Measurements from ENCODE around the gene ANKRD33. TPM values are rescaled to one million over a fixed set of nuclear protein-coding genes. Genes with fewer than 3 reads are reported as not detected.

ANKRD33 gene
- total RNA-seq, 5 donors from 2014 or later (not counting 1 experiment from before 2014, with no cell fraction given): not detected

GRCh38 chr12:51845482-51845881 lies 42.4 kb upstream of the ANKRD33 start:
- no peaks in the 10 kb centered on the region for H3K36me3 Mint-ChIP-seq
- H3K27ac Mint-ChIP-seq: no peak overlapping the region
- no peaks in the 10 kb centered on the region for H3K9me3 ChIP-seq
- peaks cover 4 to 85% of the 10 kb centered on the region in 2 experiments for H3K27me3 ChIP-seq (replicated peaks in 1 of 2; ENCODE audit: control insufficient read depth in 2 of 2, extremely low read depth in 1 of 2, insufficient read depth in 2 of 2, low read length in 1 of 2)
- H3K36me3 ChIP-seq (ENCODE audit: control insufficient read depth in 2 of 2, extremely low read depth in 1 of 2, insufficient read depth in 1 of 2, low read length in 1 of 2): no peaks in the 10 kb centered on the region
- H3K4me3 ChIP-seq (ENCODE audit: control insufficient read depth in 1 of 2, extremely low read depth in 1 of 2, low read length in 1 of 2): no peak overlapping the region
- 80% methylated on average over 7 of the region's 7 CpGs for WGBS (ENCODE audit: insufficient coverage)
- H3K4me3 Mint-ChIP-seq: peak overlapping the region in 1 of 3 donors; percentile 73
- peaks cover 10 to 17% (median 12%) of the 10 kb centered on the region in 3 donors for H3K4me1 Mint-ChIP-seq
- H3K9me3 Mint-ChIP-seq: no peaks in the 10 kb centered on the region
- H3K27ac ChIP-seq (ENCODE audit: low read length): no peak overlapping the region
- peaks cover 5 to 27% of the 10 kb centered on the region in 2 experiments for H3K4me1 ChIP-seq (ENCODE audit: control insufficient read depth in 1 of 2, extremely low read depth in 1 of 2, insufficient read depth in 2 of 2, low read length in 2 of 2)
- no peak for ATAC-seq (replicated peaks in 1 of 4)
- ChIA-PET CTCF (no interaction called here), POLR2A (no interaction called here)
- peaks cover 34 to 65% of the 10 kb centered on the region in 2 donors for H3K27me3 Mint-ChIP-seq
- DNase-seq: no peak

GRCh38 chr12:51846271-51846691 lies 41.6 kb upstream of the ANKRD33 start:
- Histone ChIP-seq H3K27me3 (replicated peaks in 1 of 2; ENCODE audit: control insufficient read depth in 2 of 2, extremely low read depth in 1 of 2, insufficient read depth in 2 of 2, low read length in 1 of 2) (peaks cover 4 to 80% of the 10 kb centered on the region in 2 experiments), H3K27ac (ENCODE audit: low read length) (no peak overlapping the region), H3K9me3 (no peaks in the 10 kb centered on the region), H3K36me3 (ENCODE audit: control insufficient read depth in 2 of 2, extremely low read depth in 1 of 2, insufficient read depth in 1 of 2, low read length in 1 of 2) (no peaks in the 10 kb centered on the region), H3K4me3 (ENCODE audit: control insufficient read depth in 1 of 2, extremely low read depth in 1 of 2, low read length in 1 of 2) (peak overlapping the region in 1 of 2 donors; percentile 32), H3K4me1 (ENCODE audit: control insufficient read depth in 1 of 2, extremely low read depth in 1 of 2, insufficient read depth in 2 of 2, low read length in 2 of 2) (peaks cover 8 to 31% of the 10 kb centered on the region in 2 experiments)
- H3K4me1 Mint-ChIP-seq: peaks cover 12 to 25% (median 20%) of the 10 kb centered on the region in 3 donors
- H3K36me3 Mint-ChIP-seq: no peaks in the 10 kb centered on the region
- ChIA-PET POLR2A (no interaction called here), CTCF (no interaction called here)
- peaks cover 34 to 62% of the 10 kb centered on the region in 2 donors for H3K27me3 Mint-ChIP-seq
- no peaks in the 10 kb centered on the region for H3K9me3 Mint-ChIP-seq
- peak overlapping the region; percentile 34 to 73 (median 60) for H3K4me3 Mint-ChIP-seq
- H3K27ac Mint-ChIP-seq: peak overlapping the region in 1 of 2 donors; percentile 55
- ATAC-seq (replicated peaks in 1 of 4): no peak
- 87% methylated on average over 12 of the region's 15 CpGs for WGBS (ENCODE audit: insufficient coverage)
- DNase-seq: no peak

- H3K36me3 ChIP-seq (ENCODE audit: control insufficient read depth in 2 of 2, extremely low read depth in 1 of 2, insufficient read depth in 1 of 2, low read length in 1 of 2): no peaks in the 10 kb centered on the region
- H3K27me3 ChIP-seq (replicated peaks in 1 of 2; ENCODE audit: control insufficient read depth in 2 of 2, extremely low read depth in 1 of 2, insufficient read depth in 2 of 2, low read length in 1 of 2): peaks cover 4 to 77% of the 10 kb centered on the region in 2 experiments
- ATAC-seq (replicated peaks in 1 of 4) (peak; percentile 65 to 77 (median 72)), DNase-seq (peak in 18 of 35 experiments; percentile 7 to 54 (median 20))
- no peak overlapping the region for H3K27ac Mint-ChIP-seq
- peak overlapping the region; percentile 50 to 69 for H3K4me3 ChIP-seq (ENCODE audit: control insufficient read depth in 1 of 2, extremely low read depth in 1 of 2, low read length in 1 of 2)
- H3K4me1 Mint-ChIP-seq: peaks cover 15 to 31% (median 26%) of the 10 kb centered on the region in 3 donors
- CTCF ChIA-PET: interaction anchor here in 1 of 2 donors (0.6 kb wide), 1 partner anchor 42 kb away, joined by 4 read pairs; no protein-coding TSS in a partner anchor
- peaks cover 30 to 54% of the 10 kb centered on the region in 2 donors for H3K27me3 Mint-ChIP-seq
- H3K27ac ChIP-seq (ENCODE audit: low read length): no peak overlapping the region
- H3K4me3 Mint-ChIP-seq: peak overlapping the region; percentile 60 to 79 (median 73)
- H3K36me3 Mint-ChIP-seq: no peaks in the 10 kb centered on the region
- H3K4me1 ChIP-seq (ENCODE audit: control insufficient read depth in 1 of 2, extremely low read depth in 1 of 2, insufficient read depth in 2 of 2, low read length in 2 of 2): peaks cover 8 to 35% of the 10 kb centered on the region in 2 experiments
- H3K9me3 Mint-ChIP-seq: no peaks in the 10 kb centered on the region
- 4% methylated on average over 41 of the region's 59 CpGs for WGBS (ENCODE audit: insufficient coverage)
- POLR2A ChIA-PET: no interaction called here
- no peaks in the 10 kb centered on the region for H3K9me3 ChIP-seq
Measured at GRCh38 chr12:51846911-51847642, 40.8 kb upstream of the ANKRD33 start.

- Mint-ChIP-seq H3K27ac (no peak overlapping the region), H3K27me3 (peaks cover 27 to 50% of the 10 kb centered on the region in 2 donors), H3K9me3 (no peaks in the 10 kb centered on the region), H3K4me3 (peak overlapping the region; percentile 50 to 73 (median 62)), H3K4me1 (peaks cover 15 to 31% (median 26%) of the 10 kb centered on the region in 3 donors), H3K36me3 (no peaks in the 10 kb centered on the region)
- Histone ChIP-seq H3K27me3 (replicated peaks in 1 of 2; ENCODE audit: control insufficient read depth in 2 of 2, extremely low read depth in 1 of 2, insufficient read depth in 2 of 2, low read length in 1 of 2) (peaks cover 4 to 71% of the 10 kb centered on the region in 2 experiments), H3K9me3 (no peaks in the 10 kb centered on the region), H3K27ac (ENCODE audit: low read length) (no peak overlapping the region), H3K4me1 (ENCODE audit: control insufficient read depth in 1 of 2, extremely low read depth in 1 of 2, insufficient read depth in 2 of 2, low read length in 2 of 2) (peaks cover 8 to 35% of the 10 kb centered on the region in 2 experiments), H3K36me3 (ENCODE audit: control insufficient read depth in 2 of 2, extremely low read depth in 1 of 2, insufficient read depth in 1 of 2, low read length in 1 of 2) (no peaks in the 10 kb centered on the region), H3K4me3 (ENCODE audit: control insufficient read depth in 1 of 2, extremely low read depth in 1 of 2, low read length in 1 of 2) (peak overlapping the region in 1 of 2 donors; percentile 38)
- WGBS (ENCODE audit: insufficient coverage): 4% methylated on average over 24 of the region's 40 CpGs
- peak in 1 of 35 experiments; percentile 6 for DNase-seq
- ATAC-seq (replicated peaks in 1 of 4): peak in 3 of 4 experiments; percentile 4 to 37 (median 13)
- ChIA-PET POLR2A (no interaction called here), CTCF (no interaction called here)
Measured at GRCh38 chr12:51847643-51848325, 40.1 kb upstream of the ANKRD33 start.

- 10% methylated on average over 36 of the region's 51 CpGs for WGBS (ENCODE audit: insufficient coverage)
- H3K4me1 ChIP-seq (ENCODE audit: control insufficient read depth in 1 of 2, extremely low read depth in 1 of 2, insufficient read depth in 2 of 2, low read length in 2 of 2): peaks cover 8 to 35% of the 10 kb centered on the region in 2 experiments
Measured at GRCh38 chr12:51848326-51848727, 39.6 kb upstream of the ANKRD33 start, which contains the start of gene FIGNL2. FIGNL2 (minus strand) TSS chr12:51848718; CDS start chr12:51822413, 26,305 bp downstream.

More at GRCh38 chr12:51848326-51848727, 39.6 kb upstream of the ANKRD33 start, which contains the start of gene FIGNL2:
- Histone ChIP-seq H3K36me3 (ENCODE audit: control insufficient read depth in 2 of 2, extremely low read depth in 1 of 2, insufficient read depth in 1 of 2, low read length in 1 of 2) (no peaks in the 10 kb centered on the region), H3K27ac (ENCODE audit: low read length) (no peak within 1 kb of the TSS), H3K27me3 (replicated peaks in 1 of 2; ENCODE audit: control insufficient read depth in 2 of 2, extremely low read depth in 1 of 2, insufficient read depth in 2 of 2, low read length in 1 of 2) (peaks cover 4 to 70% of the 10 kb centered on the region in 2 experiments), H3K4me3 (ENCODE audit: control insufficient read depth in 1 of 2, extremely low read depth in 1 of 2, low read length in 1 of 2) (peak within 1 kb of the TSS in 1 of 2 donors; percentile 38), H3K9me3 (no peaks in the 10 kb centered on the region)
- H3K27me3 Mint-ChIP-seq: peaks cover 23 to 46% of the 10 kb centered on the region in 2 donors
- H3K4me1 Mint-ChIP-seq: peaks cover 15 to 31% (median 26%) of the 10 kb centered on the region in 3 donors
- ChIA-PET CTCF (no interaction called here), POLR2A (no interaction called here)
- no peak within 1 kb of the TSS for H3K27ac Mint-ChIP-seq
- no peaks in the 10 kb centered on the region for H3K36me3 Mint-ChIP-seq
- DNase-seq: no peak
- H3K9me3 Mint-ChIP-seq: no peaks in the 10 kb centered on the region
- H3K4me3 Mint-ChIP-seq: peak within 1 kb of the TSS; percentile 50 to 73 (median 62)
- no peak for ATAC-seq (replicated peaks in 1 of 4)
